Peyer's patch (tissue), 4 donors: ENCODE data around the gene GPC5. TPM values are rescaled to one million over a fixed set of nuclear protein-coding genes. Genes with fewer than 3 reads are reported as not detected.

Source experiments
- DNase-seq, 3 donors: peaks; one replicate each; pipeline ENCODE4 v3.0.0-alpha.2; 2017 to 2019
- H3K27ac ChIP-seq, 4 donors: fragments of 200-600 bp; sonication (generic); one replicate each; pipeline ENCODE4 v1.5.1; 2016 to 2019
- H3K27me3 ChIP-seq, 2 donors: fragments of 200-600 bp; sonication (generic); one replicate each; pipeline ENCODE4 v1.5.1; 2019
- H3K36me3 ChIP-seq, 3 donors: fragments of 200-600 bp; sonication (generic); one replicate each; pipeline ENCODE4 v1.5.1; 2016 to 2019
- H3K4me1 ChIP-seq, 4 donors: fragments of 200-600 bp; sonication (generic); one replicate each; pipeline ENCODE4 v1.5.1; 2016 to 2019
- H3K4me3 ChIP-seq, 4 donors: fragments of 200-600 bp; sonication (generic); 1 replicate in 3 of 4; 2 replicates in 1 of 4; pipeline ENCODE4 v1.5.1; 2016 to 2019; ENCODE audit warnings: mild to moderate bottlenecking in 1 of 4
- H3K9me3 ChIP-seq, 4 donors: fragments of 200-600 bp; sonication (generic); one replicate each; pipeline ENCODE4 v1.5.1; 2016 to 2019; ENCODE audit warnings: mild to moderate bottlenecking in 1 of 4
- CTCF ChIP-seq, 6 experiments: fragments of 450-650 bp in 4 of 6; fragments of 200-600 bp in 2 of 6; sonication (generic) in 1 of 6; IDR thresholded peaks; one replicate each; pipeline ENCODE4 v1.5.1; 2017 to 2019; ENCODE audit warnings: antibody characterized with exemption in 6 of 6, mild to moderate bottlenecking in 3 of 6, moderate library complexity in 1 of 6
- POLR2A ChIP-seq, 2 donors: fragments of 450-650 bp; IDR thresholded peaks; one replicate each; pipeline ENCODE4 v1.5.1; 2017; ENCODE audit warnings: antibody characterized with exemption in 2 of 2, mild to moderate bottlenecking in 2 of 2, moderate library complexity in 2 of 2
- total RNA-seq, 4 donors: library from RNA; depleted of rRNA; stranded (reverse); fragments of >200 nt; gene quantifications; one replicate each; pipeline ENCODE4 v1.1.0, GENCODE V29; 2016

GPC5 gene
- total RNA-seq, 4 donors from 2014 or later: 4.1 TPM; not detected in 3

GRCh38 chr13:91353494-91353893, 44.9 kb upstream of the GPC5 start:
- TF ChIP-seq CTCF (IDR thresholded peaks at IDR 0.05) (no peak), POLR2A (IDR thresholded peaks at IDR 0.05) (no peak)
- peaks cover 0 to 11% (median 4%) of the 10 kb centered on the region in 4 donors for H3K4me1 ChIP-seq
- H3K4me3 ChIP-seq: no peak overlapping the region
- H3K36me3 ChIP-seq: peaks cover 0 to 4% (median 0%) of the 10 kb centered on the region in 3 donors
- no peaks in the 10 kb centered on the region for H3K27me3 ChIP-seq
- DNase-seq: no peak
- no peak overlapping the region for H3K27ac ChIP-seq
- no peaks in the 10 kb centered on the region for H3K9me3 ChIP-seq

GRCh38 chr13:91355099-91355825, 43.2 kb upstream of the GPC5 start:
- Histone ChIP-seq H3K36me3 (peaks cover 0 to 4% (median 0%) of the 10 kb centered on the region in 3 donors), H3K4me3 (no peak overlapping the region), H3K9me3 (no peaks in the 10 kb centered on the region), H3K27me3 (no peaks in the 10 kb centered on the region), H3K4me1 (no peaks in the 10 kb centered on the region), H3K27ac (no peak overlapping the region)
- TF ChIP-seq POLR2A (IDR thresholded peaks at IDR 0.05) (no peak), CTCF (IDR thresholded peaks at IDR 0.05) (no peak)
- no peak for DNase-seq

GRCh38 chr13:91355826-91356710, 42.4 kb upstream of the GPC5 start:
- no peak overlapping the region for H3K27ac ChIP-seq
- DNase-seq: no peak
- no peak for TF ChIP-seq POLR2A (IDR thresholded peaks at IDR 0.05)
- no peak for TF ChIP-seq CTCF (IDR thresholded peaks at IDR 0.05)
- no peaks in the 10 kb centered on the region for H3K4me1 ChIP-seq
- no peak overlapping the region for H3K4me3 ChIP-seq
- peaks cover 0 to 4% (median 0%) of the 10 kb centered on the region in 3 donors for H3K36me3 ChIP-seq
- no peaks in the 10 kb centered on the region for H3K9me3 ChIP-seq
- H3K27me3 ChIP-seq: no peaks in the 10 kb centered on the region

GRCh38 chr13:91356919-91357612, 41.4 kb upstream of the GPC5 start:
- no peaks in the 10 kb centered on the region for H3K27me3 ChIP-seq
- H3K9me3 ChIP-seq: no peaks in the 10 kb centered on the region
- H3K27ac ChIP-seq: no peak overlapping the region
- TF ChIP-seq CTCF (IDR thresholded peaks at IDR 0.05): no peak
- no peak for TF ChIP-seq POLR2A (IDR thresholded peaks at IDR 0.05)
- no peak for DNase-seq
- H3K4me1 ChIP-seq: no peaks in the 10 kb centered on the region
- H3K4me3 ChIP-seq: no peak overlapping the region
- H3K36me3 ChIP-seq: peaks cover 0 to 4% (median 0%) of the 10 kb centered on the region in 3 donors

GRCh38 chr13:91357613-91358386, 40.6 kb upstream of the GPC5 start:
- Histone ChIP-seq H3K27me3 (no peaks in the 10 kb centered on the region), H3K4me1 (no peaks in the 10 kb centered on the region), H3K27ac (no peak overlapping the region), H3K36me3 (peaks cover 0 to 1% (median 0%) of the 10 kb centered on the region in 3 donors), H3K9me3 (no peaks in the 10 kb centered on the region), H3K4me3 (no peak overlapping the region)
- DNase-seq: no peak
- TF ChIP-seq CTCF (IDR thresholded peaks at IDR 0.05) (no peak), POLR2A (IDR thresholded peaks at IDR 0.05) (no peak)
